Measurements from ENCODE around the gene PDE4C. TPM values are rescaled to one million over a fixed set of nuclear protein-coding genes. Genes with fewer than 3 reads are reported as not detected.

The PDE4C gene
- polyA plus RNA-seq, 5 donors: 1.3 to 3.3 (median 1.9) TPM

- no peak for DNase-seq
These were observed 28.6 kb upstream of the PDE4C start for GRCh38 chr19:18254546-18255503.

- no peak for DNase-seq
These were observed 27.5 kb upstream of the PDE4C start for GRCh38 chr19:18253716-18254115.

GRCh38 chr19:18253130-18253529 lies 26.9 kb upstream of the PDE4C start:
- no peak for DNase-seq

GRCh38 chr19:18252370-18252717 lies 26.1 kb upstream of the PDE4C start:
- no peak for DNase-seq

- DNase-seq: peak; percentile 44 to 72
These were observed 25.5 kb upstream of the PDE4C start for GRCh38 chr19:18251587-18252369.

- DNase-seq: no peak
These were observed 23.6 kb upstream of the PDE4C start for GRCh38 chr19:18249834-18250233.

- no peak for DNase-seq
These were observed 19.1 kb upstream of the PDE4C start for GRCh38 chr19:18245297-18245696.

- no peak for DNase-seq
These were observed 13.1 kb upstream of the PDE4C start for GRCh38 chr19:18239303-18239702.

- no peak for DNase-seq
These were observed 8.0 kb upstream of the PDE4C start for GRCh38 chr19:18234194-18234593.

GRCh38 chr19:18233224-18233825 lies 7.1 kb upstream of the PDE4C start:
- DNase-seq: no peak

- DNase-seq: no peak
These were observed 6.4 kb upstream of the PDE4C start for GRCh38 chr19:18232540-18233223.

GRCh38 chr19:18231775-18232174 lies 5.5 kb upstream of the PDE4C start:
- no peak for DNase-seq

- DNase-seq: no peak
These were observed 4.9 kb upstream of the PDE4C start for GRCh38 chr19:18230941-18231734.

GRCh38 chr19:18229915-18230314 lies 3.7 kb upstream of the PDE4C start:
- no peak for DNase-seq

GRCh38 chr19:18229474-18229873 lies 3.2 kb upstream of the PDE4C start:
- no peak for DNase-seq

GRCh38 chr19:18227781-18228271 lies 1.6 kb upstream of the PDE4C start:
- no peak for DNase-seq

- no peak for DNase-seq
These were observed 930 bp upstream of the PDE4C start for GRCh38 chr19:18226956-18227780.

GRCh38 chr19:18225355-18225701 lies 910 bp downstream of the PDE4C start:
- DNase-seq: no peak

- peak; percentile 93 to 96 for DNase-seq
These were observed 1.5 kb downstream of the PDE4C start for GRCh38 chr19:18224525-18225354.
